GM12874 (cell line): ENCODE data around the gene ATL1.

Experiments
- CTCF ChIP-seq: IDR thresholded peaks from 2 replicates; pipeline ENCODE4 v1.5.1; 2011; ENCODE audit warnings: low read depth, mild to moderate bottlenecking, control low read depth, low read length, moderate library complexity; ENCODE audit not compliant: insufficient read depth

ATL1 gene

GRCh38 chr14:50615552-50615951, 55.6 kb downstream of the ATL1 start:
- no peak for TF ChIP-seq CTCF

GRCh38 chr14:50616275-50616674, 56.3 kb downstream of the ATL1 start:
- TF ChIP-seq CTCF, result no peak

DNA sequence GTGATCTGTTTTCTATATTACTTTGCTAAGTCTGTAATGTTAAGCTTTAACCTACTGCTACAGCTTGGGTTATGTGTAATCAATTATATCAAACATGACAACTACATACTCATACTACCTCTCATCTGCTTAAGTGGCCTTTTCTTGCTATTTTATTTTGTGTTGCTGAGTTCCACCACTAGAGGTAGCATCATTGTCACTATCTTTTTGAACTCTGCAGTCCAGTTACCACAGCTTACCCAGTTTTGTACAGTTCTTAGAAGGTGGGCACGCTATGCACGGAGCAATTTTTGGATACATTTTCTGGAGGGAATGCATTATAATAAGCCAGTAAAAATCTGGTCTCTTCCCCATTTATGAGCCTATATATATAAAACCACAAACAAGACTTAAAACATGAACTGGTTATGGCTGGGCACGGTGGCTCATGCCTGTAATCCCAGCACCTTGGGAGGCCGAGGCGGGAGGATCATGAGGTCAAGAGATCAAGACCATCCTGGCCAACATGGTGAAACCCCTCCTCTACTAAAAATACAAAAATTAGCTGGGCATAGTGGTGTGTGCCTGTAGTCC, 59.7 kb downstream of the ATL1 start:
- peak; percentile 56; the same call in 1 of the 2 replicates for TF ChIP-seq CTCF

DNA sequence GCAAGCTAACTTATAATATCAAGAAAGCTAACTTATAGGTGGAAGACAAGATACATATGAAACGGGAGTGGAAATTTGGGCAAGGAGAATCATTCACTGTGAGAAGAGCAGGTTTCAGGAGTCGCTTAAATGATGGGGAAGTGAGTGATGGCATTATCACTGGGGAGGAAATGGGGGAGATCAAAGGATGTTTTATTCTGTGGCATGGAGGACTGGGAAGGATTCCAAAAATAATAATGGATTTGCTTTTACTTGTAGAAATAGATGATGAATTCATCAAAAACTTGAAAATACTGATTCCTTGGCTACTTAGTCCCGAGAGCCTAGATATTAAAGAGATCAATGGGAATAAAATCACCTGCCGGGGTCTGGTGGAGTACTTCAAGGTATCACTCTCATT, 60.4 kb downstream of the ATL1 start:
- TF ChIP-seq CTCF, result no peak

DNA sequence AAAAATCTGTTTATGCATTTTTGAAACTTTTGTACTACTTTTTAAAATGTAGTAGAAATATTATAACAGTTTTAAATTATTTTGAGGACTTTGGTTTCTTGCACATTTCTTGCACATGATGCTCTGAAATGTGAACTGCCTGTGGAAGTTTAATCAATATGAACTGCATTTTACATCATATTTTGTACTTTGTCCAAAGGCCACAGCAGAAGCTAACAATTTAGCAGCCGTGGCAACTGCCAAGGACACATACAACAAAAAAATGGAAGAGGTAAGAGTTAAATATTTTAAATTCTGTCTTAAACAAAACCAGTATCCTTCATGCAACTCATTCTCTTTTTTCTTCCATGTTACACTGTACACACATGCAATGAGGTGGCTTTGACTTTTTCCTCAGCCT, 63.0 kb downstream of the ATL1 start:
- no peak for TF ChIP-seq CTCF

GRCh38 chr14:50624447-50624846, 64.5 kb downstream of the ATL1 start:
- TF ChIP-seq CTCF, result no peak

DNA sequence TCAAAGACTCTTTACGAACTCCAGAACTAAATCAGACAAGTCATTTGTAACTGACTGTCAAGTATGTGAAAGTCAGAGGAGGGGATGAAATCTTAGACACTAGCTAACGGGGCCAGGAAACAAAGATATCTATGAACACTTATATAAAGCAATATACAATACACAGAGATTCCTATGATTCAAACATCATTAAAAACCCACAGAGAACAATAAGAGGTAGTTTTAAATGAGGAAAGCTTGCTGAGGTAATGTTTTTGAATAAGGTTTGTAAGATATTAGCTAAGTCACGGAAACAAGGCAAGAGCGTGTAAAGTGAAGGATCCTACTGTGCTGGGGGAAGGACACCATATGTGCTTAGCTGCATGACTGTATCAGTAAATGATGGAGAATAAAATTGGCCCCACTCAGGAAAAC, 71.5 kb downstream of the ATL1 start:
- TF ChIP-seq CTCF, result no peak
